ENCODE data around the gene FERMT3. TPM values are rescaled to one million over a fixed set of nuclear protein-coding genes. Genes with fewer than 3 reads are reported as not detected.

The FERMT3 gene
- total RNA-seq, 2 experiments from 2014 or later: 195 to 203 TPM

DNA sequence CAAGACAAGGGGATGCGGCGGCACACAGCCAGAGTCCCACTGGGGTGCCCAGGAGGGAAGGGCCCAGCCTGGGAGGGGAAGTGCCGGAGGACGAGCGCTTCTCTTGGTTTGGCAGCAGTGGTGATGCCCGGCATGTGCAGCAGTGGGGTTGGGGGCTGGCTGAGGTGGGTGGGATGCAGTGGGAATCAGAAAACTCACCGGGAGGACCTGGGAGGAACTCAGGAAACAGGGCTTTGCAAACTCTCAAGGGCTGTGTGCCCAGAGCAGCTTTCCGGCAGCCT lies 3.0 kb downstream of the FERMT3 start:
- intact Hi-C loops (cut with micrococcal nuclease): no loop called here
- no peaks in the 10 kb centered on the region for H3K27me3 Mint-ChIP-seq
- ChIA-PET POLR2A (interaction anchor here (0.8 to 5.5 kb wide), 2 partner anchors 16 to 34 kb away, joined by 3 to 66 read pairs; partner anchors contain the start of genes NUDT22 and TRPT1), CTCF (interaction anchor here (0.9 to 6.5 kb wide), 3 partner anchors 16 to 93 kb away, joined by 3 to 106 read pairs (median 38); partner anchors contain the start of genes CATSPERZ, ESRRA, NUDT22 and TRPT1)
- peak overlapping the region; percentile 28 for H3K27ac Mint-ChIP-seq
- no peaks in the 10 kb centered on the region for H3K9me3 Mint-ChIP-seq
- DNase-seq: no peak
- H3K36me3 Mint-ChIP-seq: peaks cover 50% of the 10 kb centered on the region
- peaks cover 45% of the 10 kb centered on the region for H3K4me1 Mint-ChIP-seq (ENCODE audit: low read depth)
- H3K4me3 Mint-ChIP-seq: no peak overlapping the region

DNA sequence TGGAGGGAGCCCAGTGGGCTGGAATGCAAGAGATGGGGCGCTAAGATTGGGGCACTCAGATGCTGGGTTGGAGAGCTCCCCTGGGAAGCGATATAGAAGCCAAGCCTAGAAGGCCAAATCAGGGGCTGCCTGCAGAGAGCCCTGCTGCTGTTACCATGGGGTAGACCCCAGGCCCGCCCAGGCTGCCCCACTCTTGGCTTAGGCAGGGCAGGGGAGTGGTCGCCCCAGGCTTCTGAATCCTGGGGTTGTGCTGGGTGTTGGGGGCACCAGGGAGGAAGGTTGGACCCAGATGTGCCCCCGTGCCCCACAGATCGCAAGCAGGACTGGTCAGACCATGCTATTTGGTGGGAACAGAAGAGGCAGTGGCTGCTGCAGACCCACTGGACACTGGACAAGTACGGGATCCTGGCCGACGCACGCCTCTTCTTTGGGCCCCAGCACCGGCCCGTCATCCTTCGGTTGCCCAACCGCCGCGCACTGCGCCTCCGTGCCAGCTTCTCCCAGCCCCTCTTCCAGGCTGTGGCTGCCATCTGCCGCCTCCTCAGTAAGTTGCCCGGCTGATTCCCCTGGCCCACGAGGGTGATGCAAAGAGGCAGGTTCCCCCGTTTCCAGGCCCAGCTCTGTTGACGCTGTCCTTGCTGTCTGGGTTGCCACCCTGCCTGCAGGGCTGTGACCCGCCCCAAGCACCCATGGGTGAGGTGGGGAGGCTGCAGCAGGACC lies 3.9 kb downstream of the FERMT3 start:
- no peak overlapping the region for H3K4me3 Mint-ChIP-seq
- H3K9me3 Mint-ChIP-seq: no peaks in the 10 kb centered on the region
- peaks cover 47% of the 10 kb centered on the region for H3K4me1 Mint-ChIP-seq (ENCODE audit: low read depth)
- DNase-seq: no peak
- ChIA-PET POLR2A (interaction anchor here (5.5 kb wide), 1 partner anchor 15 kb away, joined by 66 read pairs; the partner anchor contains the start of genes NUDT22 and TRPT1), CTCF (interaction anchor here (0.9 kb wide), 1 partner anchor 16 kb away, joined by 3 read pairs; the partner anchor contains the start of gene NUDT22)
- intact Hi-C loops (cut with micrococcal nuclease): no loop called here
- H3K27me3 Mint-ChIP-seq: no peaks in the 10 kb centered on the region
- H3K36me3 Mint-ChIP-seq: peaks cover 54% of the 10 kb centered on the region
- H3K27ac Mint-ChIP-seq: peak overlapping the region; percentile 28

DNA sequence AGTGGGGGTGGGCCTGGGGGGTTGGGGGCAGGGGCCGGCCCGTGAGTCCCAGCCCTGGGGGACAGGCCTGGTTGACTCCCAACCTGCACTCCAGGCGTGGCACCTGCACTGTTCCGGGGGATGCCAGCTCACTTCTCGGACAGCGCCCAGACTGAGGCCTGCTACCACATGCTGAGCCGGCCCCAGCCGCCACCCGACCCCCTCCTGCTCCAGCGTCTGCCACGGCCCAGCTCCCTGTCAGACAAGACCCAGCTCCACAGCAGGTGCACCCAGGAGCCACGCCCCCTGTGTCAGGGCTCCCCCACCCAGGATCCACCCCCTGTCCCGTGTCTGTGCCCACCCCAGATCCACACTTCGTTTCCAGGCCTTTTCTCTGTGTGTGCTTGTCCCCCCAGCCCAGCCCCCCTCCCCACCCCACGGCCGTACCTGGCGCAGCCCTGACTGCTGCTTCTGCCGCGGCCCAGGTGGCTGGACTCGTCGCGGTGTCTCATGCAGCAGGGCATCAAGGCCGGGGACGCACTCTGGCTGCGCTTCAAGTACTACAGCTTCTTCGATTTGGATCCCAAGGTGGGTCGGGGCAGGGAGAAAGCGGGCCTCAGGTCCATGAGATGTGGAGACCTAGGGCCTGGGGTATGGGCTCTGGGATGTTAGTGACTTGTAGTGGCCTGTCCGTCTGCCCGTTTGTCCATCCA lies 4.8 kb downstream of the FERMT3 start:
- intact Hi-C loops (cut with micrococcal nuclease): no loop called here
- Mint-ChIP-seq H3K9me3 (no peaks in the 10 kb centered on the region), H3K36me3 (peaks cover 54% of the 10 kb centered on the region), H3K4me1 (ENCODE audit: low read depth) (peaks cover 38% of the 10 kb centered on the region), H3K4me3 (no peak overlapping the region), H3K27ac (no peak overlapping the region), H3K27me3 (no peaks in the 10 kb centered on the region)
- ChIA-PET POLR2A (interaction anchor here (5.5 kb wide), 1 partner anchor 14 kb away, joined by 66 read pairs; the partner anchor contains the start of genes NUDT22 and TRPT1), CTCF (interaction anchor here (1.1 kb wide), 1 partner anchor 48 kb away, joined by 3 read pairs; no protein-coding TSS in a partner anchor)
- no peak for DNase-seq

GRCh38 chr11:64216879-64217278 lies 10.4 kb downstream of the FERMT3 start:
- no peaks in the 10 kb centered on the region for H3K27me3 Mint-ChIP-seq
- CTCF ChIA-PET: interaction anchor here (0.6 to 1.8 kb wide), 4 partner anchors 8 to 86 kb away, joined by 3 to 9 read pairs (median 3); partner anchors contain the start of genes FERMT3, NUDT22 and TRPT1
- POLR2A ChIA-PET: interaction anchor here (1.5 to 2.8 kb wide), 2 partner anchors 7 to 10 kb away, joined by 5 to 15 read pairs; no protein-coding TSS in a partner anchor
- intact Hi-C loops (cut with micrococcal nuclease): no loop called here
- no peaks in the 10 kb centered on the region for H3K9me3 Mint-ChIP-seq
- peaks cover 35% of the 10 kb centered on the region for H3K36me3 Mint-ChIP-seq
- H3K4me3 Mint-ChIP-seq: no peak overlapping the region
- no peak overlapping the region for H3K27ac Mint-ChIP-seq
- DNase-seq: no peak
- H3K4me1 Mint-ChIP-seq (ENCODE audit: low read depth): peaks cover 19% of the 10 kb centered on the region

DNA sequence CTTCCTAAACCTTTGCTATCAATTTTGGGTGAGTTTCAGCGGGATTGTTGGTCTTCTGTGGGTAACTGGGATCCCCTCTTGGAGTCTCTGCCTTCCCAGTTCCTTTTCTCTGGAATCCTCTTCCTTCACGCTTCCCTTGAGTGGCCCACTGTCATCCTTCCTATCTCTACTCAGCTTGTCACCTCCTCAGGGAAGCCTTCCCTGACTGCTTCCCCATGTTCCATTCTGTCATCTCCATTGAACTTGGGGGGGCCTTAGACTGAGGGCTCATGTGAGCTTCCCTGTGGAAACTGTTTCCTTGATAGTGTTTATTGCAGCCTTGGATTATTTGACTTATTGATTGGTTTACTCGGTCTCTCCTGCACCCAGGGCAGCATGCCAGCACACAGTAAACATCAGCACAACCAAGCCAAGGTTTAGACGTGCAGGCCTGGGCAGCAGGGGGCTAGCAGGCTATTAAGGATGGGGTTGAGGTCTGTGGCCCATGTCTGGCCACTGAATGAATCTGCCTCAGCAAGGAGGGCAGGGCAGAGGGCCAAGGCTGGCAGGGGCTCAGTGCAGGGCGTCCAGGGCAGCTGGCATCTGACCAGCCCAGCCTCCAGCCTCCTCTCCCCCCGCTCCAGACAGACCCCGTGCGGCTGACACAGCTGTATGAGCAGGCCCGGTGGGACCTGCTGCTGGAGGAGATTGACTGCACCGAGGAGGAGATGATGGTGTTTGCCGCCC lies 12.3 kb downstream of the FERMT3 start:
- Mint-ChIP-seq H3K27me3 (no peaks in the 10 kb centered on the region), H3K4me3 (no peak overlapping the region), H3K36me3 (peaks cover 27% of the 10 kb centered on the region), H3K9me3 (no peaks in the 10 kb centered on the region), H3K27ac (no peak overlapping the region), H3K4me1 (ENCODE audit: low read depth) (peaks cover 11% of the 10 kb centered on the region)
- DNase-seq: no peak
- ChIA-PET POLR2A (interaction anchor here (0.6 kb wide), 1 partner anchor 897 kb away, joined by 3 read pairs; no protein-coding TSS in a partner anchor), CTCF (no interaction called here)
- intact Hi-C loops (cut with micrococcal nuclease): no loop called here

GRCh38 chr11:64219354-64219684 lies 12.8 kb downstream of the FERMT3 start:
- POLR2A ChIA-PET: no interaction called here
- Mint-ChIP-seq H3K9me3 (no peaks in the 10 kb centered on the region), H3K27me3 (no peaks in the 10 kb centered on the region), H3K4me3 (no peak overlapping the region), H3K36me3 (peaks cover 22% of the 10 kb centered on the region), H3K4me1 (ENCODE audit: low read depth) (peaks cover 12% of the 10 kb centered on the region), H3K27ac (no peak overlapping the region)
- CTCF ChIA-PET: no interaction called here
- DNase-seq: no peak
- intact Hi-C loops (cut with micrococcal nuclease): no loop called here

- intact Hi-C loops (cut with micrococcal nuclease): no loop called here
- Mint-ChIP-seq H3K36me3 (peaks cover 20% of the 10 kb centered on the region), H3K4me1 (ENCODE audit: low read depth) (peaks cover 10% of the 10 kb centered on the region), H3K9me3 (no peaks in the 10 kb centered on the region), H3K4me3 (no peak overlapping the region), H3K27me3 (no peaks in the 10 kb centered on the region), H3K27ac (no peak overlapping the region)
- ChIA-PET POLR2A (no interaction called here), CTCF (no interaction called here)
- DNase-seq: no peak
Measured at GRCh38 chr11:64219755-64220154, 13.2 kb downstream of the FERMT3 start.

- CTCF ChIA-PET: no interaction called here
- H3K36me3 Mint-ChIP-seq: peaks cover 15% of the 10 kb centered on the region
Measured at GRCh38 chr11:64220271-64220670, 13.8 kb downstream of the FERMT3 start.

GRCh38 chr11:64220798-64221197 lies 14.3 kb downstream of the FERMT3 start:
- Mint-ChIP-seq H3K4me3 (no peak overlapping the region), H3K27me3 (no peaks in the 10 kb centered on the region), H3K36me3 (peaks cover 14% of the 10 kb centered on the region), H3K9me3 (no peaks in the 10 kb centered on the region), H3K4me1 (ENCODE audit: low read depth) (peaks cover 9% of the 10 kb centered on the region), H3K27ac (no peak overlapping the region)
- ChIA-PET POLR2A (interaction anchor here (0.6 kb wide), 1 partner anchor 30 kb away, joined by 3 read pairs; no protein-coding TSS in a partner anchor), CTCF (no interaction called here)
- DNase-seq: no peak
- intact Hi-C loops (cut with micrococcal nuclease): no loop called here

More at GRCh38 chr11:64220271-64220670, 13.8 kb downstream of the FERMT3 start:
- no peak for DNase-seq
- no peak overlapping the region for H3K4me3 Mint-ChIP-seq
- intact Hi-C loops (cut with micrococcal nuclease): no loop called here
- H3K9me3 Mint-ChIP-seq: no peaks in the 10 kb centered on the region
- H3K4me1 Mint-ChIP-seq (ENCODE audit: low read depth): peaks cover 8% of the 10 kb centered on the region
- H3K27me3 Mint-ChIP-seq: no peaks in the 10 kb centered on the region
- POLR2A ChIA-PET: interaction anchor here (0.6 kb wide), 1 partner anchor 30 kb away, joined by 3 read pairs; no protein-coding TSS in a partner anchor
- no peak overlapping the region for H3K27ac Mint-ChIP-seq

DNA sequence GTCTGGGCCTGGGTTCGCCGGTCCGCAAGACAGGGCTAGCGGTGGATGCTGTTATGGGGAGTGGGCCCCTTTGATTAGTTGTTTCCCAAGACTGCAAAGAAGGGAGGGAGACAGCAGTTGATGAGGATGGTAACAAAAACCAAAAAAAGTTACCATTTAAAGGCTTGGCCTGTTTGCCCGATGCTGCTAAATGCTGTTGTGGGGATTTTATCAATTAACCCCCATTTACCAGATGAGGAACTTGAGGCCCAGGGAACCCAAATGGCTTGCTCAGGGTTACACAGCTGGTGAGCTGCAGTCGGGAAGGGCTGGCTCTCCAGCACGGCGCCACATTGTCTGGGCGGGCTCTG lies 16.1 kb downstream of the FERMT3 start:
- H3K27ac Mint-ChIP-seq: no peak overlapping the region
- H3K4me1 Mint-ChIP-seq (ENCODE audit: low read depth): peaks cover 15% of the 10 kb centered on the region
- DNase-seq: no peak
- H3K9me3 Mint-ChIP-seq: no peaks in the 10 kb centered on the region
- H3K4me3 Mint-ChIP-seq: no peak overlapping the region
- peaks cover 16% of the 10 kb centered on the region for H3K36me3 Mint-ChIP-seq
- ChIA-PET CTCF (interaction anchor here (5.2 kb wide), 1 partner anchor 16 kb away, joined by 38 read pairs; the partner anchor contains the start of gene FERMT3), POLR2A (interaction anchor here (0.5 to 5.4 kb wide), 4 partner anchors 14 to 41 kb away, joined by 3 to 66 read pairs (median 5); partner anchors contain the start of gene FERMT3)
- H3K27me3 Mint-ChIP-seq: no peaks in the 10 kb centered on the region
- intact Hi-C loops (cut with micrococcal nuclease): no loop called here

DNA sequence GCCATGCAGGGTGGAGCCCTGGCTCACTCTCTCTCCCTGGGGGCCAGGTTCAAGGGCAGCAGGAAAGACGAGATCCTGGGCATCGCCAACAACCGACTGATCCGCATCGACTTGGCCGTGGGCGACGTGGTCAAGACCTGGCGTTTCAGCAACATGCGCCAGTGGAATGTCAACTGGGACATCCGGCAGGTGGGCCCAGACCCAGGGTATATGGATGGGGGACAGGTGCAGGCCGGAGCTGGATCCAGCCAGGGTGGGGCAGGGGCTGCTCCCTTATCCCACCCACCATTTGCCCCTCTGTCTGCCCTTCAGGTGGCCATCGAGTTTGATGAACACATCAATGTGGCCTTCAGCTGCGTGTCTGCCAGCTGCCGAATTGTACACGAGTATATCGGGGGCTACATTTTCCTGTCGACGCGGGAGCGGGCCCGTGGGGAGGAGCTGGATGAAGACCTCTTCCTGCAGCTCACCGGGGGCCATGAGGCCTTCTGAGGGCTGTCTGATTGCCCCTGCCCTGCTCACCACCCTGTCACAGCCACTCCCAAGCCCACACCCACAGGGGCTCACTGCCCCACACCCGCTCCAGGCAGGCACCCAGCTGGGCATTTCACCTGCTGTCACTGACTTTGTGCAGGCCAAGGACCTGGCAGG lies 16.6 kb downstream of the FERMT3 start:
- peaks cover 18% of the 10 kb centered on the region for H3K4me1 Mint-ChIP-seq (ENCODE audit: low read depth)
- H3K36me3 Mint-ChIP-seq: peaks cover 16% of the 10 kb centered on the region
- H3K27me3 Mint-ChIP-seq: no peaks in the 10 kb centered on the region
- no peak for DNase-seq
- ChIA-PET POLR2A (interaction anchor here (0.5 to 5.4 kb wide), 7 partner anchors 8 to 42 kb away, joined by 3 to 66 read pairs (median 4); partner anchors contain the start of gene FERMT3), CTCF (interaction anchor here (5.2 kb wide), 1 partner anchor 16 kb away, joined by 38 read pairs; the partner anchor contains the start of gene FERMT3)
- intact Hi-C loops (cut with micrococcal nuclease): no loop called here
- no peaks in the 10 kb centered on the region for H3K9me3 Mint-ChIP-seq
- H3K27ac Mint-ChIP-seq: no peak overlapping the region
- H3K4me3 Mint-ChIP-seq: no peak overlapping the region

All from activated CD4-positive, alpha-beta memory T cell treated with anti-CD3 and anti-CD28 coated beads for 36 hours (primary cell).